ENCODE measurements around the gene LRRC27.

LRRC27 gene

GRCh38 chr10:132289439-132289838 lies 42.6 kb upstream of the LRRC27 start:
- no peak for DNase-seq
- Histone ChIP-seq H2AFZ (ENCODE audit: low read depth, low read length) (no peak overlapping the region), H2BK5ac (ENCODE audit: low read depth, low read length, poor library complexity, severe bottlenecking) (no peak overlapping the region), H4K91ac (ENCODE audit: low read length) (no peak overlapping the region), H3K14ac (ENCODE audit: low read length in 2 of 2) (no peak overlapping the region), H3K4me3 (ENCODE audit: insufficient read depth in 1 of 2, low read depth in 1 of 2, low read length in 2 of 2) (no peak overlapping the region), H2BK120ac (ENCODE audit: low read depth, low read length) (no peak overlapping the region), H3K27me3 (ENCODE audit: control insufficient read depth in 1 of 2, insufficient read depth in 1 of 2, low read length in 2 of 2) (peaks cover 7 to 8% of the 10 kb centered on the region in 2 experiments), H3K9me3 (ENCODE audit: control insufficient read depth, low read length) (peaks cover 15% of the 10 kb centered on the region), H4K8ac (ENCODE audit: low read length) (no peak overlapping the region), H3K27ac (ENCODE audit: low read length, poor library complexity, severe bottlenecking) (no peak overlapping the region), H3K79me1 (replicated peaks; ENCODE audit: low read length, poor library complexity, severe bottlenecking) (peaks cover 13% of the 10 kb centered on the region), H3K4ac (ENCODE audit: low read depth in 1 of 2, low read length in 2 of 2) (no peak overlapping the region), H3K18ac (ENCODE audit: low read depth in 1 of 2, low read length in 2 of 2) (no peak overlapping the region), H2BK15ac (ENCODE audit: low read depth, poor library complexity, severe bottlenecking) (no peak overlapping the region), H3K9ac (ENCODE audit: low read length) (no peak overlapping the region), H3K4me1 (ENCODE audit: control insufficient read depth, insufficient read depth, low read depth, low read length) (peaks cover 14% of the 10 kb centered on the region), H3K36me3 (ENCODE audit: control insufficient read depth in 1 of 2, insufficient read depth in 2 of 2, low read depth in 1 of 2, low read length in 2 of 2) (no peaks in the 10 kb centered on the region), H2AK5ac (ENCODE audit: low read length, severe bottlenecking) (no peak overlapping the region), H3K23ac (ENCODE audit: low read length in 2 of 2) (no peak overlapping the region), H2BK12ac (ENCODE audit: low read length in 2 of 2) (no peak overlapping the region), H3K4me2 (ENCODE audit: low read length, poor library complexity, severe bottlenecking) (no peak overlapping the region)
- 87% methylated on average over 2 of the region's 2 CpGs for WGBS

DNA sequence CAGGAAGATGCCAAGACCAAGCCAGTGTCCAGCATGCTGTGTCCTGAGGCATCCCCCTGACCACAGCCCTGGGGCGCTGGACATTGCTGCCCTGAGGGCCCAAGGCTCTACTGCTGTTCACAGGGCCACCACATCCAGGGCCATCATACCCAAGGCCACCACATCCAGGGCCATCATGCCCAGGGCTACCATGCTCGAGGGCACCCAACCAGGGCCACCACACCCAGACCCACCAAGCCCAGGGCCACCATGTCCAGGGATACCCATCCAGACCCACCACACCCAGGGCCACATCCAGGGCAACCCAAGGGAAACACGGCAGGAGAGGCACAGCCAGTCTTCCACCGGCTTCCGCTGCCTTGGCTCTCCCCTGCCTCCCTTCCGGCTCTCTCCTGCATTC lies 41.4 kb upstream of the LRRC27 start:
- Histone ChIP-seq H3K23ac (ENCODE audit: low read length in 2 of 2) (no peak overlapping the region), H2BK12ac (ENCODE audit: low read length in 2 of 2) (no peak overlapping the region), H3K18ac (ENCODE audit: low read depth in 1 of 2, low read length in 2 of 2) (no peak overlapping the region), H2AFZ (ENCODE audit: low read depth, low read length) (no peak overlapping the region), H3K14ac (ENCODE audit: low read length in 2 of 2) (no peak overlapping the region), H3K9ac (ENCODE audit: low read length) (no peak overlapping the region), H2AK5ac (ENCODE audit: low read length, severe bottlenecking) (no peak overlapping the region), H4K91ac (ENCODE audit: low read length) (no peak overlapping the region), H3K36me3 (ENCODE audit: control insufficient read depth in 1 of 2, insufficient read depth in 2 of 2, low read depth in 1 of 2, low read length in 2 of 2) (no peaks in the 10 kb centered on the region), H4K8ac (ENCODE audit: low read length) (no peak overlapping the region), H2BK120ac (ENCODE audit: low read depth, low read length) (no peak overlapping the region), H3K4me3 (ENCODE audit: insufficient read depth in 1 of 2, low read depth in 1 of 2, low read length in 2 of 2) (no peak overlapping the region), H3K27ac (ENCODE audit: low read length, poor library complexity, severe bottlenecking) (no peak overlapping the region), H2BK15ac (ENCODE audit: low read depth, poor library complexity, severe bottlenecking) (no peak overlapping the region), H3K4me2 (ENCODE audit: low read length, poor library complexity, severe bottlenecking) (no peak overlapping the region), H3K4me1 (ENCODE audit: control insufficient read depth, insufficient read depth, low read depth, low read length) (peaks cover 14% of the 10 kb centered on the region), H3K27me3 (ENCODE audit: control insufficient read depth in 1 of 2, insufficient read depth in 1 of 2, low read length in 2 of 2) (peaks cover 7 to 8% of the 10 kb centered on the region in 2 experiments), H2BK5ac (ENCODE audit: low read depth, low read length, poor library complexity, severe bottlenecking) (no peak overlapping the region), H3K4ac (ENCODE audit: low read depth in 1 of 2, low read length in 2 of 2) (no peak overlapping the region), H3K79me1 (replicated peaks; ENCODE audit: low read length, poor library complexity, severe bottlenecking) (peaks cover 16% of the 10 kb centered on the region), H3K9me3 (ENCODE audit: control insufficient read depth, low read length) (peaks cover 15% of the 10 kb centered on the region)
- no peak for DNase-seq
- 88% methylated on average over 6 of the region's 6 CpGs for WGBS

- Histone ChIP-seq H2BK15ac (ENCODE audit: low read depth, poor library complexity, severe bottlenecking) (no peak overlapping the region), H3K4me1 (ENCODE audit: control insufficient read depth, insufficient read depth, low read depth, low read length) (peaks cover 15% of the 10 kb centered on the region), H3K27me3 (ENCODE audit: control insufficient read depth in 1 of 2, insufficient read depth in 1 of 2, low read length in 2 of 2) (peaks cover 7 to 8% of the 10 kb centered on the region in 2 experiments), H3K18ac (ENCODE audit: low read depth in 1 of 2, low read length in 2 of 2) (no peak overlapping the region), H3K27ac (ENCODE audit: low read length, poor library complexity, severe bottlenecking) (no peak overlapping the region), H4K8ac (ENCODE audit: low read length) (no peak overlapping the region), H3K4me2 (ENCODE audit: low read length, poor library complexity, severe bottlenecking) (no peak overlapping the region), H3K4me3 (ENCODE audit: insufficient read depth in 1 of 2, low read depth in 1 of 2, low read length in 2 of 2) (no peak overlapping the region), H3K4ac (ENCODE audit: low read depth in 1 of 2, low read length in 2 of 2) (no peak overlapping the region), H3K23ac (ENCODE audit: low read length in 2 of 2) (no peak overlapping the region), H4K91ac (ENCODE audit: low read length) (no peak overlapping the region), H2BK12ac (ENCODE audit: low read length in 2 of 2) (no peak overlapping the region), H3K36me3 (ENCODE audit: control insufficient read depth in 1 of 2, insufficient read depth in 2 of 2, low read depth in 1 of 2, low read length in 2 of 2) (no peaks in the 10 kb centered on the region), H3K9ac (ENCODE audit: low read length) (no peak overlapping the region), H2BK120ac (ENCODE audit: low read depth, low read length) (no peak overlapping the region), H3K79me1 (replicated peaks; ENCODE audit: low read length, poor library complexity, severe bottlenecking) (peaks cover 18% of the 10 kb centered on the region), H2AFZ (ENCODE audit: low read depth, low read length) (no peak overlapping the region), H3K14ac (ENCODE audit: low read length in 2 of 2) (peak overlapping the region in 1 of 2 experiments; percentile 35), H3K9me3 (ENCODE audit: control insufficient read depth, low read length) (peaks cover 15% of the 10 kb centered on the region), H2AK5ac (ENCODE audit: low read length, severe bottlenecking) (no peak overlapping the region), H2BK5ac (ENCODE audit: low read depth, low read length, poor library complexity, severe bottlenecking) (no peak overlapping the region)
- WGBS, result 66% methylated on average over 5 of the region's 5 CpGs
- no peak for DNase-seq
These were observed 40.2 kb upstream of the LRRC27 start for GRCh38 chr10:132291826-132292225.

- Histone ChIP-seq H2BK5ac (ENCODE audit: low read depth, low read length, poor library complexity, severe bottlenecking) (no peak overlapping the region), H3K4ac (ENCODE audit: low read depth in 1 of 2, low read length in 2 of 2) (no peak overlapping the region), H2AFZ (ENCODE audit: low read depth, low read length) (no peak overlapping the region), H2AK5ac (ENCODE audit: low read length, severe bottlenecking) (no peak overlapping the region), H2BK12ac (ENCODE audit: low read length in 2 of 2) (no peak overlapping the region), H3K18ac (ENCODE audit: low read depth in 1 of 2, low read length in 2 of 2) (no peak overlapping the region), H3K4me3 (ENCODE audit: insufficient read depth in 1 of 2, low read depth in 1 of 2, low read length in 2 of 2) (no peak overlapping the region), H3K79me1 (replicated peaks; ENCODE audit: low read length, poor library complexity, severe bottlenecking) (peaks cover 21% of the 10 kb centered on the region), H3K9ac (ENCODE audit: low read length) (no peak overlapping the region), H3K27me3 (ENCODE audit: control insufficient read depth in 1 of 2, insufficient read depth in 1 of 2, low read length in 2 of 2) (peaks cover 7 to 8% of the 10 kb centered on the region in 2 experiments), H3K4me1 (ENCODE audit: control insufficient read depth, insufficient read depth, low read depth, low read length) (peaks cover 15% of the 10 kb centered on the region), H3K4me2 (ENCODE audit: low read length, poor library complexity, severe bottlenecking) (no peak overlapping the region), H2BK120ac (ENCODE audit: low read depth, low read length) (no peak overlapping the region), H3K9me3 (ENCODE audit: control insufficient read depth, low read length) (peaks cover 15% of the 10 kb centered on the region), H2BK15ac (ENCODE audit: low read depth, poor library complexity, severe bottlenecking) (no peak overlapping the region), H4K91ac (ENCODE audit: low read length) (no peak overlapping the region), H3K23ac (ENCODE audit: low read length in 2 of 2) (no peak overlapping the region), H4K8ac (ENCODE audit: low read length) (no peak overlapping the region), H3K27ac (ENCODE audit: low read length, poor library complexity, severe bottlenecking) (no peak overlapping the region), H3K14ac (ENCODE audit: low read length in 2 of 2) (peak overlapping the region in 1 of 2 experiments; percentile 20), H3K36me3 (ENCODE audit: control insufficient read depth in 1 of 2, insufficient read depth in 2 of 2, low read depth in 1 of 2, low read length in 2 of 2) (no peaks in the 10 kb centered on the region)
- DNase-seq, result no peak
- WGBS, result 91% methylated on average over 27 of the region's 30 CpGs
These were observed 39.4 kb upstream of the LRRC27 start for GRCh38 chr10:132292287-132293200.

All from mesenchymal stem cell (in vitro differentiated cells and primary cell).